K562 (cell line): Measurements from ENCODE around the gene IRAK4. TPM values are rescaled to one million over a fixed set of nuclear protein-coding genes. Genes with fewer than 3 reads are reported as not detected.

Source experiments
- ATAC-seq: fragments of 200-7000 bp; cut with Tn5 transposase; 3 replicates; pipeline ENCODE4 v1.9.1; 2020; ENCODE audit warnings: moderate library complexity
- BruUV-seq: library from RNA; stranded (reverse); fragments of 400-500 nt; replicated peaks from 2 replicates; lab custom pipeline; 2021; lab: Mats Ljungman, UMichigan
- CTCF ChIA-PET: fragments of 300-600 bp; formaldehyde crosslinking; extraction: SDS; loops from one replicate; lab custom pipeline; 2021; ENCODE audit warnings: low intra/inter-chr PET ratio; lab: Yijun Ruan, JAX
- POLR2A ChIA-PET: fragments of 300-600, 350-650 bp; sonication (Branson Sonifier 250); formaldehyde crosslinking; extraction: SDS; loops from one replicate; lab custom pipeline; 2021; ENCODE audit warnings: antibody characterized with exemption, inconsistent platforms; lab: Yijun Ruan, JAX
- DNase-seq, 4 experiments: peaks; one replicate each; pipeline versions ENCODE4 v3.0.0 to v3.0.0-alpha.2; 2011 to 2018; ENCODE audit warnings: low spot score in 3 of 4, mixed read lengths in 3 of 4; ENCODE audit errors: extremely low read depth in 1 of 4
- FAIRE-seq: peaks from 2 replicates; lab custom pipeline; 2011; peaks lifted over from hg19 to GRCh38; lab: Jason Lieb, UNC
- H2AFZ ChIP-seq: 2 replicates; pipeline ENCODE4 v1.6.0; 2011; ENCODE audit warnings: low read depth, low read length, control low read depth, inconsistent platforms
- H3K27ac ChIP-seq: fragments of 200-600 bp; 3 replicates; pipeline ENCODE4 v1.8.0; 2011; ENCODE audit warnings: low read depth, mild to moderate bottlenecking, control low read depth, inconsistent platforms, low read length, moderate library complexity, mixed read lengths; ENCODE audit errors: extremely low read depth
- H3K27me3 ChIP-seq, 2 experiments: fragments of 300-600 bp in 1 of 2; 2 replicates in 1 of 2; 3 replicates in 1 of 2; pipeline versions ENCODE4 v1.6.0 to v1.8.0; 2011; ENCODE audit warnings: inconsistent platforms in 2 of 2, low read length in 2 of 2, mild to moderate bottlenecking in 1 of 2, mixed read lengths in 1 of 2, moderate library complexity in 1 of 2; ENCODE audit not compliant: control insufficient read depth in 2 of 2, insufficient read depth in 2 of 2
- H3K36me3 ChIP-seq: fragments of 300-600 bp; 3 replicates; pipeline ENCODE4 v1.8.0; 2011; ENCODE audit warnings: mild to moderate bottlenecking, low read length, inconsistent platforms; ENCODE audit not compliant: control insufficient read depth, insufficient read depth
- H3K4me1 ChIP-seq, 2 experiments: fragments of 200-600 bp in 1 of 2; replicated peaks in 1 of 2; 2 replicates in 1 of 2; 3 replicates in 1 of 2; pipeline versions ENCODE4 v1.5.1 to v1.8.0; 2011; ENCODE audit warnings: inconsistent platforms in 2 of 2, low read length in 2 of 2, mild to moderate bottlenecking in 1 of 2, mixed read lengths in 1 of 2, moderate library complexity in 1 of 2; ENCODE audit not compliant: control insufficient read depth in 2 of 2, insufficient read depth in 2 of 2
- H3K4me2 ChIP-seq: 2 replicates; pipeline ENCODE4 v1.6.1; 2011; ENCODE audit warnings: low read length, control low read depth, inconsistent platforms, mixed read lengths; ENCODE audit not compliant: insufficient read depth
- H3K4me3 ChIP-seq: fragments of 200-600 bp; sonication (generic), shearing (Covaris generic); 2 replicates; pipeline ENCODE4 v1.5.1; 2016; ENCODE audit warnings: control low read depth, inconsistent platforms
- H3K79me2 ChIP-seq: fragments of 200-600 bp; 3 replicates; pipeline ENCODE4 v1.8.0; 2011; ENCODE audit warnings: low read length, inconsistent platforms; ENCODE audit not compliant: control insufficient read depth, insufficient read depth
- H3K9ac ChIP-seq, 2 experiments: 2 replicates each; pipeline versions ENCODE4 v1.6.0 to v1.6.1; 2011; ENCODE audit warnings: low read depth in 2 of 2, low read length in 2 of 2, control low read depth in 1 of 2, inconsistent platforms in 1 of 2, mild to moderate bottlenecking in 1 of 2, mixed read lengths in 1 of 2; ENCODE audit not compliant: insufficient read depth in 1 of 2
- H3K9me1 ChIP-seq: one replicate; pipeline ENCODE4 v1.6.0; 2011; ENCODE audit warnings: inconsistent platforms, mild to moderate bottlenecking, low read length, moderate library complexity; ENCODE audit not compliant: control insufficient read depth, insufficient read depth
- H3K9me3 ChIP-seq: replicated peaks from 2 replicates; pipeline ENCODE4 v1.5.1; 2011; ENCODE audit warnings: low read depth, low read length, inconsistent platforms; ENCODE audit not compliant: control insufficient read depth, insufficient read depth
- H4K20me1 ChIP-seq: replicated peaks from 2 replicates; pipeline ENCODE4 v1.6.1; 2011; ENCODE audit warnings: low read length, inconsistent platforms, mixed read lengths; ENCODE audit not compliant: control insufficient read depth, insufficient read depth
- ATF3 ChIP-seq, 2 experiments: fragments of 450-650 bp in 1 of 2; sonication (generic) in 1 of 2; formaldehyde crosslinking in 1 of 2; IDR thresholded peaks in 1 of 2; conservative IDR thresholded peaks in 1 of 2; 2 replicates each; pipeline versions ENCODE4 v1.6.1 to v1.8.1; 2016 to 2023; ENCODE audit warnings: mild to moderate bottlenecking in 2 of 2, moderate library complexity in 2 of 2, inconsistent platforms in 1 of 2, missing genetic modification reagents in 1 of 2
- CEBPG ChIP-seq, 3 experiments: fragments of 200-800 bp in 1 of 3; sonication (Bioruptor generic) in 1 of 3; sonication (generic) in 1 of 3; formaldehyde crosslinking in 1 of 3; IDR thresholded peaks in 2 of 3; conservative IDR thresholded peaks in 1 of 3; 2 replicates each; pipeline versions ENCODE4 v1.6.1 to v1.8.0; 2016 to 2022; ENCODE audit warnings: missing compliant biosample characterization in 2 of 3, missing genetic modification characterization in 2 of 3, mild to moderate bottlenecking in 1 of 3, missing genetic modification reagents in 1 of 3
- NBN ChIP-seq: fragments of 450-650 bp; IDR thresholded peaks from 2 replicates; pipeline ENCODE4 v1.6.1; 2016; ENCODE audit warnings: low read depth, mild to moderate bottlenecking
- PRDM10 ChIP-seq: fragments of 450-650 bp; IDR thresholded peaks from 2 replicates; pipeline ENCODE4 v1.6.1; 2018; ENCODE audit not compliant: partially characterized antibody
- RAD21 ChIP-seq, 2 experiments: fragments of 250-450 bp in 1 of 2; fragments of 450-650 bp in 1 of 2; sonication (Bioruptor Pico) in 1 of 2; formaldehyde crosslinking in 1 of 2; IDR thresholded peaks in 1 of 2; conservative IDR thresholded peaks in 1 of 2; 2 replicates each; pipeline versions ENCODE4 v1.4.0 to v1.8.0; 2020 to 2022; ENCODE audit warnings: mild to moderate bottlenecking in 2 of 2, moderate library complexity in 1 of 2
- TSC22D4 ChIP-seq: fragments of 450-650 bp; IDR thresholded peaks from 2 replicates; pipeline ENCODE4 v1.6.1; 2016; ENCODE audit warnings: missing genetic modification characterization, missing biosample characterization, control low read depth
- ZNF274 ChIP-seq: IDR thresholded peaks from 2 replicates; pipeline ENCODE4 v1.6.1; 2011; ENCODE audit warnings: low read depth, mild to moderate bottlenecking, low read length, moderate library complexity, borderline replicate concordance
- ZNF436 ChIP-seq: fragments of 250-450, 450-650 bp; sonication (Bioruptor Pico); formaldehyde crosslinking; IDR thresholded peaks from 2 replicates; pipeline ENCODE4 v1.7.0; 2020; ENCODE audit warnings: mild to moderate bottlenecking
- WGBS: fragments of 100-300 bp; shearing (Covaris generic); methylation state at CpG from one replicate; pipeline ENCODE4 v1.1.6; 2016; ENCODE audit warnings: low coverage, mixed read lengths; ENCODE audit not compliant: insufficient coverage; ENCODE audit errors: missing lambda C conversion rate; 5-methylcytosine and 5-hydroxymethylcytosine counted together
- in situ Hi-C: fragments of 300-500 bp; cut with MboI; formaldehyde crosslinking; loops from 4 replicates; pipeline ENCODE4 v1.15.0; 2018; ENCODE audit warnings: inconsistent platforms, mixed read lengths
- intact Hi-C: fragments of 100-400 bp; cut with micrococcal nuclease; formaldehyde crosslinking; loops from 2 replicates; pipeline ENCODE4 v1.14.2; 2022
- polyA plus RNA-seq, 8 experiments: library from polyadenylated mRNA; depleted of rRNA in 4 of 8; stranded (reverse) in 5 of 8; unstranded in 3 of 8; fragments of >200 nt; fragmentation: Nextera tagmentation in 2 of 8; fragmentation: Illumina TruSeq in 1 of 8; extraction: Ambion mirVana in 2 of 8; extraction: Trizol in 1 of 8; gene quantifications; 2 replicates each; pipeline versions ENCODE4 v1.2.1 to v1.2.3, GENCODE V29; 2011 to 2014; ENCODE audit warnings: inconsistent platforms in 1 of 8, missing spikeins in 1 of 8
- total RNA-seq, 7 experiments: library from RNA; depleted of rRNA in 6 of 7; stranded (reverse); fragments of >200 nt in 6 of 7; fragmentation: Illumina TruSeq in 2 of 7; extraction: Trizol in 2 of 7; gene quantifications; 2 replicates each; pipeline versions ENCODE4 v1.2.1 to v1.2.3, GENCODE V29; 2011 to 2021; ENCODE audit warnings: low replicate concordance in 1 of 7
- TF ChIP-seq, protein P1 (sequence below), 3 experiments: IDR thresholded peaks in 2 of 3; conservative IDR thresholded peaks in 1 of 3; 2 replicates each; pipeline ENCODE4 v1.5.1; 2011 to 2012; ENCODE audit warnings: low read length in 3 of 3, mild to moderate bottlenecking in 3 of 3, control low read depth in 2 of 3, improper control_type of control experiment in 1 of 3, inconsistent platforms in 1 of 3, low read depth in 1 of 3, mixed read lengths in 1 of 3, moderate library complexity in 1 of 3; ENCODE audit not compliant: insufficient read depth in 2 of 3

IRAK4 gene
- total and polyA plus RNA-seq, 9 of the 15 experiments (the other 6 are each of a cell fraction or from before 2014, with no cell fraction given), result 10.8 to 34.5 (median 16.0) TPM

DNA sequence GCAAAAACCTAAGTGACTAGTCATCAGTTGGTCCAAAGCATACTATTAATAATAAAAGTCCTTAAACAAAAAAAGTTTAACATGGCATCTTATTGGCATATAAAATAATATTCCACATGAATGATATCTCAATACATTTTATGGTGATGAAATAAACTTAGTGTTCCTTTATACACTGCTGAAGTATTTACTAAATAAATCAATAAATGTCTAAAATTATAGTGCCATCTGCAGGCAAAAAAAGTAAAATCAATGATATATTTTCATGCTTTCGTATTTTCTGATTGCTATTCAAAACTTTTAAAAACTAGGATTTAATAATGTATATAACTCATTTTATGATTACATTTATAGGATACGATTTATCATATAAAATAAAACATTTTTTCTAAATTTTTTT is 30.6 kb upstream of the IRAK4 start:
- in situ Hi-C loops, result no loop called here
- no peaks in the 10 kb centered on the region for H3K4me1 ChIP-seq
- H3K27ac ChIP-seq, result no peak overlapping the region
- CTCF ChIA-PET, result interaction anchor here (0.7 to 1.2 kb wide), 3 partner anchors 10 to 378 kb away, joined by 3 to 5 read pairs (median 4); no protein-coding TSS in a partner anchor
- POLR2A ChIA-PET, result no interaction called here
- H3K4me2 ChIP-seq, result no peak overlapping the region
- H2AFZ ChIP-seq, result no peak overlapping the region
- H3K9me3 ChIP-seq, result no peaks in the 10 kb centered on the region
- no peaks in the 10 kb centered on the region for H3K79me2 ChIP-seq
- H4K20me1 ChIP-seq, result no peaks in the 10 kb centered on the region
- ATAC-seq, result no peak
- DNase-seq, result no peak
- WGBS, result 44% methylated on average over 2 of the region's 2 CpGs
- TF ChIP-seq PRDM10 (no peak), ZNF274 (no peak), CEBPG (CRISPR knock-in tag; IDR thresholded peaks at IDR 0.05) (no peak), CEBPG (tag; conservative IDR thresholded peaks at IDR 0.05 in 1 of 2, IDR thresholded peaks at IDR 0.05 in 1 of 2) (0 out of 4 replicates have a peak, but pooled peaks of 1 of the 2 experiments have one; percentile 15), RAD21 (CRISPR knock-in tag; conservative IDR thresholded peaks at IDR 0.05 in 1 of 2, IDR thresholded peaks at IDR 0.05 in 1 of 2) (peak; percentile 55 to 57), ATF3 (IDR thresholded peaks at IDR 0.05) (peak; percentile 23; the same call in 1 of the 2 replicates), ATF3 (CRISPR knock-in tag; conservative IDR thresholded peaks at IDR 0.05) (no peak), NBN (no peak), TSC22D4 (tag) (no peak), ZNF436 (CRISPR knock-in tag) (no peak)
- TF ChIP-seq, protein P1, sequence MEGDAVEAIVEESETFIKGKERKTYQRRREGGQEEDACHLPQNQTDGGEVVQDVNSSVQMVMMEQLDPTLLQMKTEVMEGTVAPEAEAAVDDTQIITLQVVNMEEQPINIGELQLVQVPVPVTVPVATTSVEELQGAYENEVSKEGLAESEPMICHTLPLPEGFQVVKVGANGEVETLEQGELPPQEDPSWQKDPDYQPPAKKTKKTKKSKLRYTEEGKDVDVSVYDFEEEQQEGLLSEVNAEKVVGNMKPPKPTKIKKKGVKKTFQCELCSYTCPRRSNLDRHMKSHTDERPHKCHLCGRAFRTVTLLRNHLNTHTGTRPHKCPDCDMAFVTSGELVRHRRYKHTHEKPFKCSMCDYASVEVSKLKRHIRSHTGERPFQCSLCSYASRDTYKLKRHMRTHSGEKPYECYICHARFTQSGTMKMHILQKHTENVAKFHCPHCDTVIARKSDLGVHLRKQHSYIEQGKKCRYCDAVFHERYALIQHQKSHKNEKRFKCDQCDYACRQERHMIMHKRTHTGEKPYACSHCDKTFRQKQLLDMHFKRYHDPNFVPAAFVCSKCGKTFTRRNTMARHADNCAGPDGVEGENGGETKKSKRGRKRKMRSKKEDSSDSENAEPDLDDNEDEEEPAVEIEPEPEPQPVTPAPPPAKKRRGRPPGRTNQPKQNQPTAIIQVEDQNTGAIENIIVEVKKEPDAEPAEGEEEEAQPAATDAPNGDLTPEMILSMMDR (IDR thresholded peaks at IDR 0.05 in 2 of 3, conservative IDR thresholded peaks at IDR 0.05 in 1 of 3; ENCODE audit: insufficient read depth in 2 of 3, low read depth in 1 of 3, low read length in 3 of 3), result peak in 1 of 3 experiments; percentile 42; a peak in 2 of 6 replicates
- H3K4me3 ChIP-seq, result no peak overlapping the region
- BruUV-seq, result no TSS peak
- H3K27me3 ChIP-seq, result no peaks in the 10 kb centered on the region
- peaks cover 57% of the 10 kb centered on the region for H3K36me3 ChIP-seq
- no peak overlapping the region for H3K9ac ChIP-seq
- intact Hi-C loops, result loop anchor here (2.0 kb wide), 1 partner anchor 227 kb away; no protein-coding TSS in a partner anchor
- no peaks in the 10 kb centered on the region for H3K9me1 ChIP-seq
- FAIRE-seq, result no peak
